ENCODE measurements around the gene BRD1. TPM values are rescaled to one million over a fixed set of nuclear protein-coding genes. Genes with fewer than 3 reads are reported as not detected.

The BRD1 gene
- total and polyA plus RNA-seq, 9 of the 15 experiments (the other 6 are each of a cell fraction or from before 2014, with no cell fraction given) = 0.42 to 17.6 (median 5.5) TPM

GRCh38 chr22:49726701-49727101 lies 101.0 kb downstream of the BRD1 start:
- intact Hi-C loops (cut with micrococcal nuclease) = loop anchor here (10.0 kb wide), 1 partner anchor 682 kb away; no protein-coding TSS in a partner anchor
- WGBS (ENCODE audit: insufficient coverage, low coverage, missing lambda C conversion rate) = 4% methylated on average over 14 of the region's 17 CpGs
- POLR2A ChIA-PET = no interaction called here
- Histone ChIP-seq H4K20me1 (replicated peaks; ENCODE audit: control insufficient read depth, insufficient read depth, low read length) (peaks cover 5% of the 10 kb centered on the region; the same call in 1 of the 2 replicates), H3K27ac (ENCODE audit: extremely low read depth, low read depth, low read length) (no peak overlapping the region), H3K9me3 (replicated peaks; ENCODE audit: control insufficient read depth, insufficient read depth, low read depth, low read length) (no peaks in the 10 kb centered on the region), H3K4me2 (ENCODE audit: insufficient read depth, low read length) (no peak overlapping the region), H3K79me2 (ENCODE audit: control insufficient read depth, insufficient read depth, low read length) (no peaks in the 10 kb centered on the region), H3K27me3 (ENCODE audit: control insufficient read depth in 2 of 2, insufficient read depth in 2 of 2, low read length in 2 of 2) (peaks cover 26 to 50% of the 10 kb centered on the region in 2 experiments; a peak in 4 of 5 replicates), H3K4me3 (no peak overlapping the region), H3K36me3 (ENCODE audit: control insufficient read depth, insufficient read depth, low read length) (no peaks in the 10 kb centered on the region), H3K4me1 (replicated peaks in 1 of 2; ENCODE audit: control insufficient read depth in 2 of 2, insufficient read depth in 2 of 2, low read length in 2 of 2) (peaks cover 0 to 19% of the 10 kb centered on the region in 2 experiments; a peak in 2 of 5 replicates), H2AFZ (ENCODE audit: low read depth, low read length) (no peak overlapping the region), H3K9me1 (ENCODE audit: control insufficient read depth, insufficient read depth, low read length) (no peaks in the 10 kb centered on the region), H3K9ac (ENCODE audit: insufficient read depth in 1 of 2, low read depth in 2 of 2, low read length in 2 of 2) (no peak overlapping the region)
- CTCF ChIA-PET (ENCODE audit: low intra/inter-chr PET ratio) = no interaction called here
- FAIRE-seq (no peak), DNase-seq (ENCODE audit: extremely low read depth in 1 of 4, low spot score in 3 of 4) (no peak), ATAC-seq (no peak)
- TF ChIP-seq PHF8 (IDR thresholded peaks at IDR 0.05; ENCODE audit: borderline replicate concordance, low read length) = no peak
- no peak for TF ChIP-seq ATF2 (CRISPR knock-in tag; IDR thresholded peaks at IDR 0.05)
- no peak for TF ChIP-seq NFIX (CRISPR knock-in tag; IDR thresholded peaks at IDR 0.05; ENCODE audit: low read depth)
- no peak for TF ChIP-seq ZNF518B (CRISPR knock-in tag; IDR thresholded peaks at IDR 0.05)
- TF ChIP-seq HES1 (IDR thresholded peaks at IDR 0.05; ENCODE audit: low read depth) = no peak
- TF ChIP-seq FOXA1 (IDR thresholded peaks at IDR 0.05; ENCODE audit: borderline replicate concordance) = no peak
- TF ChIP-seq ZMIZ1 (IDR thresholded peaks at IDR 0.05; ENCODE audit: low read depth in 2 of 2, low read length in 2 of 2) = no peak
- no peak for TF ChIP-seq SP1 (CRISPR knock-in tag; IDR thresholded peaks at IDR 0.05)
- TF ChIP-seq ESRRA (IDR thresholded peaks at IDR 0.05; ENCODE audit: borderline replicate concordance, low read depth) = no peak
- in situ Hi-C loops (cut with MboI) = no loop called here
- no TSS peak for BruUV-seq (replicated peaks)

Data from K562 (cell line).